ENCODE measurements around the gene CR1L. TPM values are rescaled to one million over a fixed set of nuclear protein-coding genes. Genes with fewer than 3 reads are reported as not detected.

CR1L gene
- polyA plus RNA-seq, 1 donor from 2014 or later: not detected

Small RNAs within 50 kb of the gene (small RNA-seq; reads per million reads assigned to genes)
- gene RNA5SP534: 0 reads per million in 3 experiments

Other genes with a start within 250 kb of the CR1L start
- not detected in 2 replicates for gene CR2, start 190.8 kb upstream of the CR1L start, polyA plus RNA-seq
- gene CR1, start 149.0 kb upstream of the CR1L start, polyA plus RNA-seq: not detected in 2 replicates
- 351 and 393 TPM in 2 replicates for gene CD46, start 106.9 kb downstream of the CR1L start, polyA plus RNA-seq